ENCODE measurements around the gene GPBAR1. TPM values are rescaled to one million over a fixed set of nuclear protein-coding genes. Genes with fewer than 3 reads are reported as not detected.
A peak's percentile ranks its signal among the peaks of the same experiment; 100 is the strongest.

Gene GPBAR1
- total RNA-seq, 1 donor from 2014 or later: 1.6 TPM

- no peak for DNase-seq
- TF ChIP-seq CTCF (IDR thresholded peaks at IDR 0.05; ENCODE audit: partially characterized antibody, unreplicated experiment): no peak
- H3K9me3 Mint-ChIP-seq (ENCODE audit: unreplicated experiment): peaks cover 7% of the 10 kb centered on the region
- H3K27me3 Mint-ChIP-seq (ENCODE audit: unreplicated experiment): peaks cover 13% of the 10 kb centered on the region
- peak overlapping the region; percentile 12 for H3K4me3 Mint-ChIP-seq (ENCODE audit: unreplicated experiment)
- peaks cover 33% of the 10 kb centered on the region for H3K4me1 Mint-ChIP-seq (ENCODE audit: low read depth, unreplicated experiment)
- no peaks in the 10 kb centered on the region for H3K36me3 Mint-ChIP-seq (ENCODE audit: unreplicated experiment)
- no peak overlapping the region for H3K27ac Mint-ChIP-seq (ENCODE audit: unreplicated experiment)
Measured at GRCh38 chr2:218273908-218274249, 13.1 kb downstream of the GPBAR1 start.

GRCh38 chr2:218274586-218274985 lies 13.8 kb downstream of the GPBAR1 start:
- TF ChIP-seq CTCF (IDR thresholded peaks at IDR 0.05; ENCODE audit: partially characterized antibody, unreplicated experiment): no peak
- Mint-ChIP-seq H3K4me1 (ENCODE audit: low read depth, unreplicated experiment) (peaks cover 29% of the 10 kb centered on the region), H3K36me3 (ENCODE audit: unreplicated experiment) (no peaks in the 10 kb centered on the region), H3K9me3 (ENCODE audit: unreplicated experiment) (peaks cover 9% of the 10 kb centered on the region), H3K27me3 (ENCODE audit: unreplicated experiment) (peaks cover 13% of the 10 kb centered on the region), H3K27ac (ENCODE audit: unreplicated experiment) (peak overlapping the region; percentile 90), H3K4me3 (ENCODE audit: unreplicated experiment) (peak overlapping the region; percentile 55)
- DNase-seq: peak; percentile 76

- H3K27me3 Mint-ChIP-seq (ENCODE audit: unreplicated experiment): peaks cover 10% of the 10 kb centered on the region
- peaks cover 29% of the 10 kb centered on the region for H3K4me1 Mint-ChIP-seq (ENCODE audit: low read depth, unreplicated experiment)
- H3K4me3 Mint-ChIP-seq (ENCODE audit: unreplicated experiment): peak overlapping the region; percentile 55
- H3K36me3 Mint-ChIP-seq (ENCODE audit: unreplicated experiment): no peaks in the 10 kb centered on the region
- TF ChIP-seq CTCF (IDR thresholded peaks at IDR 0.05; ENCODE audit: partially characterized antibody, unreplicated experiment): no peak
- no peak for DNase-seq
- peaks cover 9% of the 10 kb centered on the region for H3K9me3 Mint-ChIP-seq (ENCODE audit: unreplicated experiment)
- H3K27ac Mint-ChIP-seq (ENCODE audit: unreplicated experiment): peak overlapping the region; percentile 90
Measured at GRCh38 chr2:218275371-218276072, 14.7 kb downstream of the GPBAR1 start.

- Mint-ChIP-seq H3K4me3 (ENCODE audit: unreplicated experiment) (no peak overlapping the region), H3K27ac (ENCODE audit: unreplicated experiment) (no peak overlapping the region), H3K4me1 (ENCODE audit: low read depth, unreplicated experiment) (peaks cover 27% of the 10 kb centered on the region), H3K27me3 (ENCODE audit: unreplicated experiment) (peaks cover 10% of the 10 kb centered on the region), H3K9me3 (ENCODE audit: unreplicated experiment) (peaks cover 9% of the 10 kb centered on the region), H3K36me3 (ENCODE audit: unreplicated experiment) (no peaks in the 10 kb centered on the region)
- DNase-seq: no peak
- no peak for TF ChIP-seq CTCF (IDR thresholded peaks at IDR 0.05; ENCODE audit: partially characterized antibody, unreplicated experiment)
Measured at GRCh38 chr2:218276986-218277755, 16.4 kb downstream of the GPBAR1 start.

- no peak for TF ChIP-seq CTCF (IDR thresholded peaks at IDR 0.05; ENCODE audit: partially characterized antibody, unreplicated experiment)
- Mint-ChIP-seq H3K36me3 (ENCODE audit: unreplicated experiment) (no peaks in the 10 kb centered on the region), H3K4me3 (ENCODE audit: unreplicated experiment) (no peak overlapping the region), H3K27me3 (ENCODE audit: unreplicated experiment) (peaks cover 10% of the 10 kb centered on the region), H3K9me3 (ENCODE audit: unreplicated experiment) (peaks cover 9% of the 10 kb centered on the region), H3K4me1 (ENCODE audit: low read depth, unreplicated experiment) (peaks cover 31% of the 10 kb centered on the region), H3K27ac (ENCODE audit: unreplicated experiment) (no peak overlapping the region)
- DNase-seq: no peak
Measured at GRCh38 chr2:218277921-218278320, 17.1 kb downstream of the GPBAR1 start.
